PC-3 (cell line): Measurements from ENCODE around the gene LEF1.

ENCODE experiments used
- EZH2 ChIP-seq: fragments of 300-600 bp; sonication (generic); IDR thresholded peaks from one replicate; pipeline ENCODE4 v1.6.1; 2017; ENCODE audit warnings: antibody characterized with exemption, mild to moderate bottlenecking, low read length; ENCODE audit not compliant: unreplicated experiment
- TF ChIP-seq, protein P1 (sequence below): fragments of 300-600 bp; sonication (generic); conservative IDR thresholded peaks from 2 replicates; pipeline ENCODE4 v1.5.1; 2017; ENCODE audit warnings: antibody characterized with exemption, low read depth, mild to moderate bottlenecking, low read length

DNA sequence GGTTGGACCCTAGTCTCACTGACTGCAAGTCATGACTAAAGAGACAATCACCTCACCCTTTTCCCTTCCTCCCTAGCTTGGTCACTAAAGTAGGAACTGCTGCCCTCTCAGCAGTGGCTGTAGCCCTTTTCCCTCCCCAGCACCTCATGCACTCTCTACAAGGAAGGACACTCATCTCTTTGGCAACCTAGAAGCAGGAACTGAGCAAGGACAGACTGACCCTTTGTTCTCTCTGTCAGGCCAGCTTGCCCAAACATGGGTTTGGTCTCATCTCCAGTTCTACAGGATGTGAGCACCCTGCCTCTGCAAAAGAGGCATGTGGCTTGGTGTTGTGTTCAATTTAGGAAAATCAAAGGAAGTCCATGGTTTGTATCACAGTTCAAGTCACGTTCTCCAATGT lies 15.8 kb downstream of the LEF1 start:
- TF ChIP-seq, protein P1, sequence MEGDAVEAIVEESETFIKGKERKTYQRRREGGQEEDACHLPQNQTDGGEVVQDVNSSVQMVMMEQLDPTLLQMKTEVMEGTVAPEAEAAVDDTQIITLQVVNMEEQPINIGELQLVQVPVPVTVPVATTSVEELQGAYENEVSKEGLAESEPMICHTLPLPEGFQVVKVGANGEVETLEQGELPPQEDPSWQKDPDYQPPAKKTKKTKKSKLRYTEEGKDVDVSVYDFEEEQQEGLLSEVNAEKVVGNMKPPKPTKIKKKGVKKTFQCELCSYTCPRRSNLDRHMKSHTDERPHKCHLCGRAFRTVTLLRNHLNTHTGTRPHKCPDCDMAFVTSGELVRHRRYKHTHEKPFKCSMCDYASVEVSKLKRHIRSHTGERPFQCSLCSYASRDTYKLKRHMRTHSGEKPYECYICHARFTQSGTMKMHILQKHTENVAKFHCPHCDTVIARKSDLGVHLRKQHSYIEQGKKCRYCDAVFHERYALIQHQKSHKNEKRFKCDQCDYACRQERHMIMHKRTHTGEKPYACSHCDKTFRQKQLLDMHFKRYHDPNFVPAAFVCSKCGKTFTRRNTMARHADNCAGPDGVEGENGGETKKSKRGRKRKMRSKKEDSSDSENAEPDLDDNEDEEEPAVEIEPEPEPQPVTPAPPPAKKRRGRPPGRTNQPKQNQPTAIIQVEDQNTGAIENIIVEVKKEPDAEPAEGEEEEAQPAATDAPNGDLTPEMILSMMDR: no peak
- no peak for TF ChIP-seq EZH2
